H9 (cell line): ENCODE data around the gene EPS8. TPM values are rescaled to one million over a fixed set of nuclear protein-coding genes. Genes with fewer than 3 reads are reported as not detected.

ENCODE experiments used
- DNase-seq: peaks from one replicate; pipeline ENCODE4 v3.0.0-alpha.2; 2017
- H2AFZ ChIP-seq: one replicate; pipeline ENCODE4 v1.6.1; 2013; ENCODE audit warnings: mild to moderate bottlenecking, low read length, control low read depth, moderate library complexity
- H2AK5ac ChIP-seq: 2 replicates; pipeline ENCODE4 v1.6.1; 2013; ENCODE audit warnings: low read length, control low read depth, mixed read lengths; ENCODE audit not compliant: insufficient read length
- H2BK120ac ChIP-seq: one replicate; pipeline ENCODE4 v1.6.1; 2013; ENCODE audit warnings: low read depth, mild to moderate bottlenecking, low read length, control low read depth, inconsistent platforms; ENCODE audit not compliant: poor library complexity, severe bottlenecking
- H2BK12ac ChIP-seq: 2 replicates; pipeline ENCODE4 v1.6.1; 2013; ENCODE audit warnings: low read length, control low read depth, mixed read lengths, low read depth; ENCODE audit not compliant: insufficient read length
- H2BK15ac ChIP-seq: 2 replicates; pipeline ENCODE4 v1.6.1; 2013; ENCODE audit warnings: low read depth, low read length, control low read depth
- H2BK20ac ChIP-seq: one replicate; pipeline ENCODE4 v1.6.1; 2013; ENCODE audit warnings: low read depth, mild to moderate bottlenecking, low read length, control low read depth, inconsistent platforms; ENCODE audit not compliant: poor library complexity, severe bottlenecking
- H2BK5ac ChIP-seq: 2 replicates; pipeline ENCODE4 v1.6.1; 2013; ENCODE audit warnings: low read length, control low read depth, mixed read lengths; ENCODE audit not compliant: insufficient read length
- H3K14ac ChIP-seq: 2 replicates; pipeline ENCODE4 v1.6.1; 2013; ENCODE audit warnings: low read length, control low read depth; ENCODE audit not compliant: insufficient read depth
- H3K18ac ChIP-seq: 2 replicates; pipeline ENCODE4 v1.6.1; 2013; ENCODE audit warnings: low read depth, mild to moderate bottlenecking, mixed read lengths, low read length, control low read depth; ENCODE audit not compliant: insufficient read length
- H3K23ac ChIP-seq: 2 replicates; pipeline ENCODE4 v1.6.1; 2013; ENCODE audit warnings: low read length, control low read depth, mixed read lengths, low read depth; ENCODE audit not compliant: insufficient read length
- H3K23me2 ChIP-seq: 2 replicates; pipeline ENCODE4 v1.6.1; 2013; ENCODE audit warnings: low read depth, mild to moderate bottlenecking, mixed read lengths, low read length, control low read depth; ENCODE audit not compliant: insufficient read length, poor library complexity, severe bottlenecking
- H3K27ac ChIP-seq: 2 replicates; pipeline ENCODE4 v1.5.1; 2013; ENCODE audit warnings: low read length, control low read depth, mixed read lengths, low read depth; ENCODE audit not compliant: insufficient read length
- H3K27me3 ChIP-seq: 2 replicates; pipeline ENCODE4 v1.6.1; 2013; ENCODE audit warnings: low read length, control low read depth, inconsistent platforms; ENCODE audit not compliant: insufficient read depth
- H3K4ac ChIP-seq: 2 replicates; pipeline ENCODE4 v1.6.1; 2013; ENCODE audit warnings: low read depth, mild to moderate bottlenecking, control low read depth, inconsistent platforms, low read length, moderate library complexity
- H3K4me1 ChIP-seq: 2 replicates; pipeline ENCODE4 v1.6.1; 2013; ENCODE audit warnings: low read length, control low read depth, inconsistent platforms; ENCODE audit not compliant: insufficient read depth
- H3K4me2 ChIP-seq: 2 replicates; pipeline ENCODE4 v1.6.1; 2013; ENCODE audit warnings: low read length, control low read depth, mixed read lengths; ENCODE audit not compliant: insufficient read length, insufficient read depth
- H3K56ac ChIP-seq: 2 replicates; pipeline ENCODE4 v1.6.1; 2013; ENCODE audit warnings: low read depth, mild to moderate bottlenecking, mixed read lengths, low read length, control low read depth; ENCODE audit not compliant: insufficient read length
- H3K79me1 ChIP-seq: 2 replicates; pipeline ENCODE4 v1.6.1; 2013; ENCODE audit warnings: low read depth, mild to moderate bottlenecking, moderate library complexity, low read length, control low read depth, inconsistent platforms; ENCODE audit not compliant: insufficient read depth, poor library complexity, severe bottlenecking
- H3K79me2 ChIP-seq: 2 replicates; pipeline ENCODE4 v1.6.1; 2013; ENCODE audit warnings: low read length, control low read depth, inconsistent platforms; ENCODE audit not compliant: insufficient read depth
- H3K9ac ChIP-seq: 2 replicates; pipeline ENCODE4 v1.6.1; 2013; ENCODE audit warnings: low read length, control low read depth, mixed read lengths; ENCODE audit not compliant: insufficient read length; ENCODE audit errors: extremely low read depth
- H3K9me3 ChIP-seq: one replicate; pipeline ENCODE4 v1.6.1; 2013; ENCODE audit warnings: low read depth, low read length, inconsistent platforms; ENCODE audit not compliant: control insufficient read depth
- H3T11ph ChIP-seq: one replicate; pipeline ENCODE4 v1.6.1; 2013; ENCODE audit warnings: mild to moderate bottlenecking, low read length, control low read depth, inconsistent platforms
- H4K20me1 ChIP-seq: one replicate; pipeline ENCODE4 v1.6.1; 2013; ENCODE audit not compliant: control insufficient read depth, insufficient read length, insufficient read depth
- H4K5ac ChIP-seq: 2 replicates; pipeline ENCODE4 v1.6.1; 2013; ENCODE audit warnings: low read depth, mild to moderate bottlenecking, mixed read lengths, low read length, control low read depth; ENCODE audit not compliant: insufficient read length
- H4K8ac ChIP-seq: replicated peaks from 2 replicates; pipeline ENCODE4 v1.6.1; 2013; ENCODE audit warnings: low read length, control low read depth, mixed read lengths, low read depth; ENCODE audit not compliant: insufficient read length
- H4K91ac ChIP-seq: 2 replicates; pipeline ENCODE4 v1.6.1; 2013; ENCODE audit warnings: low read depth, mild to moderate bottlenecking, moderate library complexity, mixed read lengths, low read length, control low read depth; ENCODE audit not compliant: insufficient read length
- H3K27ac Mint-ChIP-seq, 3 experiments: 2 replicates in 2 of 3; 3 replicates in 1 of 3; pipeline ENCODE4 v1.8.0; 2020 to 2021; ENCODE audit warnings: mixed read lengths in 3 of 3, mild to moderate bottlenecking in 1 of 3, moderate library complexity in 1 of 3
- H3K27me3 Mint-ChIP-seq: 2 replicates; pipeline ENCODE4 v1.8.0; 2021; ENCODE audit warnings: low read depth, mild to moderate bottlenecking, moderate library complexity, mixed read lengths
- H3K36me3 Mint-ChIP-seq, 3 experiments: 2 replicates in 2 of 3; 3 replicates in 1 of 3; pipeline ENCODE4 v1.8.0; 2020 to 2021; ENCODE audit warnings: low read depth in 3 of 3, mixed read lengths in 3 of 3; ENCODE audit not compliant: insufficient read depth in 1 of 3
- H3K4me1 Mint-ChIP-seq, 2 experiments: 2 replicates each; pipeline ENCODE4 v1.8.0; 2020; ENCODE audit warnings: mixed read lengths in 2 of 2
- H3K4me3 Mint-ChIP-seq, 2 experiments: 2 replicates in 1 of 2; 3 replicates in 1 of 2; pipeline ENCODE4 v1.8.0; 2020 to 2021; ENCODE audit warnings: mild to moderate bottlenecking in 2 of 2, mixed read lengths in 2 of 2, moderate library complexity in 1 of 2
- H3K9me3 Mint-ChIP-seq, 2 experiments: 2 replicates in 1 of 2; 3 replicates in 1 of 2; pipeline ENCODE4 v1.8.0; 2020; ENCODE audit warnings: mild to moderate bottlenecking in 2 of 2, mixed read lengths in 2 of 2, moderate library complexity in 1 of 2
- WGBS: extraction: QIAGEN DNeasy Blood & Tissue Kit; methylation state at CpG from one replicate; pipeline ENCODE4 v1.1.7; 2013; ENCODE audit warnings: missing lambda C conversion rate, low lambda C conversion rate, mixed read lengths; ENCODE audit not compliant: insufficient read length; ENCODE audit errors: extremely low coverage; 5-methylcytosine and 5-hydroxymethylcytosine counted together
- total RNA-seq: library from RNA; stranded (reverse); gene quantifications from 2 replicates; pipeline ENCODE4 v1.2.1, GENCODE V29; 2021
- TF ChIP-seq, protein P1 (sequence below): fragments of 200-600 bp; sonication (generic); conservative IDR thresholded peaks from 3 replicates; pipeline ENCODE4 v1.8.0; 2021; ENCODE audit warnings: antibody characterized with exemption, mild to moderate bottlenecking

Gene EPS8
- total RNA-seq, 1 experiment from 2014 or later: 2.2 TPM

DNA sequence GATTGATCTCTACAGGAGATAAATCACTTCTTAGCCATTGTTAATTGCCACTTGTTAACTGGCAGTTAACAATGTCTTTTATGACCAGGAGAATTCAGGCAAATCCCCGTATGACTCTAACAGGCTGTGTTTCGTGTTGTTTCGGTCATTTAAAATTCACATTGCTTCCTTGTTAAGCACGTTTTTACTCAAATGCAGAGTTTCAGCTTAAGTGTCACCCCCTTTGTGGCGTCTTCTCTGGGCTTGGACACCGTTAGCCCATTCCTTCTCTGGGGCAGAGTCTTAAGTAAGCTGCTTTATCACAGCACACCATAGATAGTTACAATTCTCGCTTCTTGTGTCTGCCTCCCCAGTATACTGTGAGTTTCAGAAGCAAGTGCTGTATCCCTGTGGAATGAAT lies 205.4 kb downstream of the EPS8 start:
- no peak for DNase-seq

More for the DNA sequence above, 205.4 kb downstream of the EPS8 start:
- Histone ChIP-seq H2BK20ac (no peak overlapping the region), H3K23me2 (no peaks in the 10 kb centered on the region), H2AFZ (no peak overlapping the region), H3K18ac (no peak overlapping the region), H3K4me2 (no peak overlapping the region), H3K79me2 (no peaks in the 10 kb centered on the region), H3K27me3 (no peaks in the 10 kb centered on the region), H3K27ac (no peak overlapping the region), H3K4ac (no peak overlapping the region), H3K14ac (no peak overlapping the region), H2AK5ac (no peak overlapping the region), H2BK15ac (no peak overlapping the region), H4K8ac (no peak overlapping the region), H2BK120ac (no peak overlapping the region), H4K91ac (no peak overlapping the region), H3K4me1 (no peaks in the 10 kb centered on the region), H4K5ac (no peak overlapping the region), H3K56ac (no peak overlapping the region), H3K9me3 (peaks cover 5% of the 10 kb centered on the region), H4K20me1 (no peaks in the 10 kb centered on the region), H3K9ac (no peak overlapping the region), H3T11ph (no peak overlapping the region), H2BK12ac (no peak overlapping the region), H3K79me1 (no peaks in the 10 kb centered on the region), H2BK5ac (no peak overlapping the region), H3K23ac (no peak overlapping the region)
- Mint-ChIP-seq H3K36me3 (peaks cover 3 to 14% (median 9%) of the 10 kb centered on the region in 3 experiments; a peak in 5 of 7 replicates), H3K9me3 (peaks cover 5 to 10% of the 10 kb centered on the region in 2 experiments), H3K27ac (no peak overlapping the region), H3K27me3 (peaks cover 3% of the 10 kb centered on the region), H3K4me1 (peaks cover 4 to 7% of the 10 kb centered on the region in 2 experiments; a peak in 3 of 4 replicates), H3K4me3 (no peak overlapping the region)
- TF ChIP-seq, protein P1, sequence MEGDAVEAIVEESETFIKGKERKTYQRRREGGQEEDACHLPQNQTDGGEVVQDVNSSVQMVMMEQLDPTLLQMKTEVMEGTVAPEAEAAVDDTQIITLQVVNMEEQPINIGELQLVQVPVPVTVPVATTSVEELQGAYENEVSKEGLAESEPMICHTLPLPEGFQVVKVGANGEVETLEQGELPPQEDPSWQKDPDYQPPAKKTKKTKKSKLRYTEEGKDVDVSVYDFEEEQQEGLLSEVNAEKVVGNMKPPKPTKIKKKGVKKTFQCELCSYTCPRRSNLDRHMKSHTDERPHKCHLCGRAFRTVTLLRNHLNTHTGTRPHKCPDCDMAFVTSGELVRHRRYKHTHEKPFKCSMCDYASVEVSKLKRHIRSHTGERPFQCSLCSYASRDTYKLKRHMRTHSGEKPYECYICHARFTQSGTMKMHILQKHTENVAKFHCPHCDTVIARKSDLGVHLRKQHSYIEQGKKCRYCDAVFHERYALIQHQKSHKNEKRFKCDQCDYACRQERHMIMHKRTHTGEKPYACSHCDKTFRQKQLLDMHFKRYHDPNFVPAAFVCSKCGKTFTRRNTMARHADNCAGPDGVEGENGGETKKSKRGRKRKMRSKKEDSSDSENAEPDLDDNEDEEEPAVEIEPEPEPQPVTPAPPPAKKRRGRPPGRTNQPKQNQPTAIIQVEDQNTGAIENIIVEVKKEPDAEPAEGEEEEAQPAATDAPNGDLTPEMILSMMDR: no peak
- no CpG with 5 or more reads among the region's 7 CpGs for WGBS
